GM06990 (cell line): ENCODE measurements around the gene CCDC136.

Experiments used
- DNase-seq: peaks from one replicate; pipeline ENCODE4 v3.0.0-alpha.2; 2011; ENCODE audit not compliant: insufficient read length; ENCODE audit errors: extremely low read depth
- H3K27me3 ChIP-seq: replicated peaks from 2 replicates; pipeline ENCODE4 v1.6.0; 2011; ENCODE audit warnings: low read length; ENCODE audit not compliant: control insufficient read depth, insufficient read depth
- H3K36me3 ChIP-seq: 2 replicates; pipeline ENCODE4 v1.5.1; 2011; ENCODE audit warnings: low read length; ENCODE audit not compliant: control insufficient read depth, insufficient read depth
- H3K4me3 ChIP-seq: replicated peaks from 2 replicates; pipeline ENCODE4 v1.5.1; 2011; ENCODE audit warnings: low read depth, mild to moderate bottlenecking, control low read depth, low read length
- CTCF ChIP-seq: IDR thresholded peaks from 2 replicates; pipeline ENCODE4 v1.5.1; 2011; ENCODE audit warnings: low read length, control low read depth, mild to moderate bottlenecking, inconsistent platforms; ENCODE audit not compliant: insufficient read depth, poor library complexity, severe bottlenecking

Gene CCDC136

GRCh38 chr7:128847721-128848211 lies 56.0 kb downstream of the CCDC136 start:
- Histone ChIP-seq H3K27me3 (no peaks in the 10 kb centered on the region; the same call in 1 of the 2 replicates), H3K36me3 (no peaks in the 10 kb centered on the region)

GRCh38 chr7:128848289-128849155 lies 56.8 kb downstream of the CCDC136 start:
- TF ChIP-seq CTCF: no peak
- no peaks in the 10 kb centered on the region for H3K36me3 ChIP-seq
- no peak overlapping the region for H3K4me3 ChIP-seq
- no peaks in the 10 kb centered on the region; the same call in 1 of the 2 replicates for H3K27me3 ChIP-seq
- DNase-seq: no peak

More at GRCh38 chr7:128847721-128848211, 56.0 kb downstream of the CCDC136 start:
- no peak for TF ChIP-seq CTCF
- no peak for DNase-seq
- no peak overlapping the region for H3K4me3 ChIP-seq

GRCh38 chr7:128849156-128849515 lies 57.4 kb downstream of the CCDC136 start:
- Histone ChIP-seq H3K27me3 (no peaks in the 10 kb centered on the region; the same call in 1 of the 2 replicates), H3K4me3 (no peak overlapping the region), H3K36me3 (no peaks in the 10 kb centered on the region)
- no peak for TF ChIP-seq CTCF
- DNase-seq: no peak

GRCh38 chr7:128849804-128850490 lies 58.2 kb downstream of the CCDC136 start:
- DNase-seq: no peak
- no peaks in the 10 kb centered on the region for H3K36me3 ChIP-seq
- no peak overlapping the region for H3K4me3 ChIP-seq
- no peak for TF ChIP-seq CTCF
- H3K27me3 ChIP-seq: no peaks in the 10 kb centered on the region

- H3K36me3 ChIP-seq: no peaks in the 10 kb centered on the region
- H3K27me3 ChIP-seq: no peaks in the 10 kb centered on the region
- no peak for DNase-seq
- no peak overlapping the region for H3K4me3 ChIP-seq
- TF ChIP-seq CTCF: no peak
Measured at GRCh38 chr7:128852537-128853254, 60.9 kb downstream of the CCDC136 start.
